NCI-H1092 treated with DMSO at 0.1 percent for 48 hours (cell line): ENCODE data around the gene IGF1R.

Experiments used
- DNase-seq: peaks from one replicate; lab custom pipeline; 2025; lab: John Stamatoyannopoulos, UW

IGF1R gene

DNA sequence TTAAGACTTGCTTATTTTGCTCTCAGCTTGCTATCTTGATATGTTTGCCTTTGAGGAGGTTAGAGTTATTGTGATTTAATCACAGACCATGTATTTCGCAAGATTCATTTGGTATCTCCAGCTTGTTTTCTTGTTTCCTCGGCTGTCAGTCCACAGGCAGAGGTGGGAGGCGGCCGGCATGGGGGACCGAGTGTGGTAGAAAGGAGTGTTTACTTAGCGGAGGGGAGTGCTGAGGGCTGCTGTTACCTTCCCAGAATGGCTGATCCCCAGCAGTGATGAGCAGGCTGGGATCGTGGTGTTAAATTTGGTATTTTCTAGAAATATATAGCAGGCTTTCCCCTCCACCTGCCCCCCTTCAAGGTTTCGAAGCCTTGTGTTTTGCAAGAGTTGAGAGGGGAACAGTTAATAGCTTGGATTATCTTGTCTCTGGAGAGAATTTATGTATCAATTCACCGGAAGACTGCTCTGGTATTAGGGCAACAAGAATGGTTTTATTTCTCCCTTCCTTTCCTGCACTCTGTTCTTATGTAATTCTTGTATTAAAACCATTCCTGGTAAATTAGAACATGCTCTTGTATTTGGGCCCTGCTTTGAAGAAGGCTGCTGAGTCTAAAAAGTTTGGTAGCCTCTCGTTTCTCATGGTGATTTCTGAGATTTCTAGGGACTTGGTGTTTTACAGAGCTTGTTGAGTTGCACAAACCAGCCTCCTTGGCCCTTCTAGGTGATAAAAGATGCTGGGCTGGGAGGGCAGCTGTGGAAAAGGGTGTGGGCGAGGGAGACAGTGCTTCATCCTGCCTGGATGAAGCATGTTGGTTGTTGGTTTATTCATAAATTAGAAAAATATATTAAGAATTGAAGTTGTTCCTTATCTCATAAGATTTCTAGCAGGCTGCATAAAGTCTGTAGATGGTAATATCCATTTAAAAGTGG is 151.4 kb downstream of the IGF1R start:
- DNase-seq: peak; percentile 25

DNA sequence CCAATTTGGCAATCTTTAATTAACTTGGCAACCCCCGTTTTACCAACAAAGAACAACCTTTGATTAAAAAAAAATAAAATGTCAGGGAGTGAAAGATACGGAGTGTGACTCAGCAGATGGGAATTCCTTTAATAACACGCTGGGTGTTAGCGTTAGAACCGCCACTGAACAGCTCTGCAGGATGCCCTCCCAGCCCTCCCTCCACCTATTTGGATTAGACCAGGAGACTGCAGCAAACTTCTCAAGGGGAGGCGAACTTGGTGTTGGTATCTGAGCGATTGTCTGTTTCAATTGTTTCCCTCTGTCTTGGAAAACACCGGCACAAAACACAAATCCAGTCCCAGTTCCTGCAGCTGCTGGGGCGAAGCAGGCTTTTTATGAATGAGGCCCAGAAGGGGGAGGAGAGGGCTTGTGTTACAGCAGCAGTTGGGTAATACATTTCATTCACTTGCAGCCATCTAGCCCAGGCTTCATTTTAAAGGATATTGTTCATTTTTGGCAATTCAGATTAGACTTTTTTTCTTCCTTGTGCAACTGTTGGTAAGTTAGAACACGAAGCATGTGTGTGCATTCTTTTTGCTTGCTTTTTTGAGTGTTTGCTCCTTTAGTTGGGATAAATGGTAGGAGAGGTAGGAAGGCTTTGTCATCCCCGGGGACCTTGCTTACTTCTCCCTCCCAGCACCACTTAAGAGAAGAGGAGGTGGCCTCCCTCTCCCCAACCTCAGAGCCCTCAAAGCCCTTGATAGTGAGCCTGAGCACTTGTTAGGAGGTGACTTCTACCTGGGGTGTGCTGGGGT is 152.3 kb downstream of the IGF1R start:
- DNase-seq: peak; percentile 56

DNA sequence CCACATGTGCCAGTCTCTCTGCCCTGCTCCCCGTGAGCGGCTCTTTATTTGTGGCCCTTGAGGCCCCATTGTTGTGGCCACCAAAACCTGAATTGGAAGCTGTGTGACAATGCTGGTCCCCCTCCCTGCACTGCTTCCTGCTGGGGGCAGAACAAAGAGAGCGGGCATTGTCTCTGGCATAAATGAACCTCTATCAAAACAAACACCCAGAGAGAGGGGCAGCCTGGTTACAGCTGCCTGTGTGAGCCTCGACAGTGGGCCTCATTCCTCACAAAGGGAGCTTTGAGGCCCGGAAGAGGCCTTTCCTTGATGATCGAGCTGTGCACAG is 152.9 kb downstream of the IGF1R start:
- peak; percentile 12 for DNase-seq

DNA sequence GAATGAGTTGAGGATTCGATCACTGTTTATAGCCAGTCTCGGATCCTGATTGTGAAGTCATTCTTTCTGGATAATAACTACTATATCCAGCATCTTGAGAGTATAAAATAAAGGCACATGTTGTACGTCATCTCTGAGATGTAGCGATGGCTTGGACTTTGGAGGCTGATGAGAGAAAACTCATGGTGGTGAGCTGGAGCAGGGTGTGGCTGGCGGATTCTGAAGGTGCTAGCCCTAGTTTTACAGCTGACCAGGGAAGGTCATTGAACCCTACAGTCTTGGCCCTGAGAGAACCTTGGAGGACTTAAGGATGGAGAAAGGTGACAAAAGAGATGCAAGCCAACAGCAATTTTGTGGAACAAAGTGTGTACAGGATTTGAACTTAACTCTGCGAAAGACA is 153.8 kb downstream of the IGF1R start:
- no peak for DNase-seq

DNA sequence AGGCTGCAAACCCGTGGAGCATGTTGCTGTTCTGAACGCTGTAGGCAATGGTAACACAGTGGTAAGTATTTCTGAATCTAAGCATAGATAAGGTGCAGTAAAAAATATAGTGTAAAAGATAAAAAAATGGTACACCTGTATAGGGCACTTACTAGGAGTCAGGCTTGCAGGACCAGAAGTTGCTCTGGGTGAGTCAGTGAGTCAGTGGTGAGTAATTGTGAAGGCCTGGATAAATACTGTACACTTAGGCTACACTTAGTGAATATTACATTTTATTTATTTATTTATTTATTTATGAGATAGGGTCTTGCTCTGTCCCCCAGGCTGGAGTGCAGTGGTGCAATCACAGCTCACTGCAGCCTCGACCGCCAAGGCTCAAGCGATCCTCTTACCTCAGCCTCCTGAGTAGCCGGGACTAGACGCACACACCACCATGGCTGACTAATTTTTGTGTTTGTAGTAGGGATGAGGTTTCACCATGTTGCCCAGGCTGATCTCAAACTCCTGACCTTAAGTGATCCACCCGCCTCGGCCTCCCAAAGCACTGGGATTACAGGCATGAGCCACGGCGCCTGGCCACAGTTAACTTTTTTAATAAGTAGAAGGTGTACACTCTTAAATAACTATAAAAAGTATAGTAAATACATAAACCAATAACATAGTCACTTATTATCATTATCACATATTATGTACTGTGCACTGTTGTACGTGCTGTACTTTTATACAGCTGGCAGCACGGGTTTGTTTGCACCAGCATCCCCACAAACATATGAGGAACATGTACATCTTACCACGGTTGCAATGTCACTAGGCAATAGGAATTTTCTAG is 155.1 kb downstream of the IGF1R start:
- no peak for DNase-seq

DNA sequence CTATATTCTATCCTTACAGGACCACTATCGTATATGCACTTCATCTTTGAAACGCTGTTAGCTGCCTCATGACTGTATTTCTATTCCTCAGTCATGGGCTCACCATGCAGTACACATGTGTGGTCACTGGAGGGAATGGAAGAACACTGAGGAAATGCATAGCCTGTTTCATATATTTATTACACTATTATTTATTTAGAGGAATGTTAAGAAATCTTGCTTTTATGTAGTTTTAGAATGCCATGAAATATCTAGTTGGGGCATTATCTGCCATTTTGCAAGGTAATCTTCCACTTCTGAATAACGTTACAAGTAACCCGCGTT is 155.7 kb downstream of the IGF1R start:
- DNase-seq: no peak

DNA sequence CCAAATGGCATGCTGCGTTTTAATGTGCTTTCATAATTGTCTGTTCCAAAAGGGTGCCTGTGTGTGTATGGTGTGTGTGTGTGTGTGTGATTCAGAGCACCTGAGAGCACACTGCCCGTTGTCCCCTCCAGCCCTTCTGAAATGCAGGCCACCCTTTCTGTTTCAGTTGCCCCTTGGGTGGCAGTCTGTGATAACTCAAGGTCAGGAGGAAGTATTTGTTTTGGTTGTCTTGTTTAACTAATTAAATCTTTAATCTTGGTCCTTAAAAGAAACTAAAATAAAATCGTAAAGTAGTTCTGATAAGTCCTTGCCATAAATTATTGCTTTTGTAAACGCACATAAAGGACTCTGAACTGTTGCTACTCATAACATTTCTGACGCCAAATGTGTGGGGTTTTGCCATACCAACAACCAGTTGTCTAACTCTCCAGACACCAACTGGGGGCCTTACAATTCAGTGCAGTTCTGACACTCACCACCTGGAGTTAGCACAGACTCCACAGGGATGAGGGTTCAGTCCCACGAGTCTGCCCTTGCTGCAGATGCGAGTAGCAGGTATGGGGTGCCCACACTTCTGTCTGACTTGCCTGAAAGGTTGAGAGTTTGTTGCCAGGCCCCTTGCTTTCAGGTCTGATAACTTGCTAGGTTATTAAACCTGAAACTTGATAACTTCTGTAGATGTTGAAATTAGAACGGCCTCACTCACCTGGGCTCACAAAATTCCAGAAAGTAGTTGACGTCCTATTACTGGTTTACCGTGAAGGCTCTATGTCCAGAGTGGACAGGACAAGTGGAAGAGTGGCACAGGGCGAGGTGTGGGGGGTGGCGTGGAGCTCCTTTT is 157.3 kb downstream of the IGF1R start:
- DNase-seq: no peak

DNA sequence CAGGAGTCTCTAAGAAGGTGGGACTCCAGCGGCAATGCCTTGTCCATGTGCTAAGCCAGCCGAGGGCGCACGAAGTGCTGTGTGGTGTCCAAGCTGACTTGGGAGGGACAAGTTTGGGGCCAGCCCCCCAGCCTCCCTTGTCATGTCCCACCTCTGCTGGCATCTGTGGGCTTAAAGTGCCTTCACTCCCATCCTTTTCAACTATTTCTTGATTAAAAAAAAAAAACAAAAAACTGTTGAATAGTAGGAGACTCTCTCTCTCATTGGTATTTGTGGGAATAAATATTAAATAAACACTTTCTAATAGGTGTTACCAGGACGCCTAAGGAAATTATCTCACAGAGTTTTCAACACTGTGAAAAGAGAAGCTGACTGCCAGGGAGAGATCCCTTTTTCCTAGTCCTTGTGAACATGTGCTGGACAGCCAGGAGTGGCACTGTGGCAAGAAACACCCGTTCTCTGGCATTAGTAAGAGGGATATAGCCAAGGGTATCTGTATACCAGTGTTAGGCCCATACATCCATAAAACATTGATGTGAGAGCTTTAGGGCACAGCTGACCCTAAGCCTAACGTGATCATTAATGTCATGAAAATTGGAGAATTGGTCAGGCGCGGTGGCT is 158.0 kb downstream of the IGF1R start:
- DNase-seq: no peak

DNA sequence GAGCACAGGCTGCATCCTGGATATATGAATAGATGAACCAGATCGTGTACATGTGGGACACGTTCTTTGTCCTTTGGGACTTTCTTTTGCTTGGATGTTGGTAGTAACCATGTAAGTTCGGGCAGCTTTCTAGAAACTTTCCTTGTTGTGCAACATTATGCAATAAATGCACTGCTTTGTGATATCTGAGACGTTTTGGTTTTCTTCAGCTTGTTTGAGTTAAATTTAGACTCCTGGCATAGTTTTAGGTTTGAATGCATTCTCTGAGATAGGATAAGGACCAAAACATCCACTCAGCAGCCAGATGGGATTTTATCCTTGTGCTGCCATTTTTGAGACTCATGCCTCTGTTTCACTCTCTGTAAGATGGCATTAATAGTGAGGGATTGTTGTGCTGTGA is 158.9 kb downstream of the IGF1R start:
- no peak for DNase-seq

DNA sequence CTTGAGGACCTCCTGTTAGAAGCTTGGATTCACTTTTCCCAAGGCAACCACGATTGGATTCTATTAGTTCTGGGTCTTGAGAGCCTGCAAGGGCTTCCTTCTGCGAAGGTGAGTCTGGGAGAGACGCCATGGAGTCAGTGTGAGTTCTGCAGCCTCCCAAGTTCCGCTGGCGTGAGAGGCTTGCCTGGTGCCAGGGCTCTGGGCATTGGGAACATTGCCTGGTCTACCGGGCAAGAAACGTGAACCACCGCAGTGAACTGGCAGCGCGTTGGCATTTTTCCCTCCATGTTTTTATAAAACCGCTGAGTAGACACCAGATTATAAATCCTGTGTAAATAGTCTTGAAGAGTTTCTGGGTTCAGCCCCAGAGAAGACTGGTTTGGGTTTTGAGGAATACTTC is 160.9 kb downstream of the IGF1R start:
- no peak for DNase-seq

DNA sequence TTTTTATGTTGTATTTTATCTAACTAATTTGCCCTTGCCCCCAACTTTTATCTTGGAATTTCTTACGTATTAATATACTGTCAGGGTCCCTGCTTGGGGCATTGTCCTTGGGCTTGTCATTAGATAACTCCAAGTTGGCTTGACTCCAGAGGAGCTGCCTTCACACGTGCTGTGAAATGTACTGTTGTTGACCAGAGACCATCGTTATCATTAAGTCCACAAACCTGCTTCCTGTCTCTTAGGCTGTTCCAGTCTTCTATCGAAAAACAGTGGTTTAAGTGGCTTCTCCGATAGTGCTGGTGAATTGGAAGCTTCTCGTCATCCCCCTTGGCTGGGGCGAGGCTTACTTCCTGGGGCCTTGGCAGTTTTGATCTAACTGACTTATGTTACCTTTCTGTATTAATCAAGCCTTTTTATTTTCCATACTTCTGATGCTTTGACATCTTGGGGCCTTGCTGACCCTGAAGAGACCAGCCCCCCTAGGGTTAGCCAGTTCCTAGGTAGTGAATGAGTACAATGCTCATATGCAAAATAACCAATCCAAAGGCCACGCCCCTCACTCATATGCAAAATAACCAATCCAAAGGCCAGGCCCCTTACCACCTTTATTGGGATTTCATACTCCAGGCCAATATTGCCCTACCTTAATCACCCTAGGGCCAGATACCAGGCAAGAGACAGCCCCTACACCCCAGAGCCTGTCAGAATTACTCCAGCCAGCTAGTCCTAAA is 164.5 kb downstream of the IGF1R start:
- DNase-seq: no peak

DNA sequence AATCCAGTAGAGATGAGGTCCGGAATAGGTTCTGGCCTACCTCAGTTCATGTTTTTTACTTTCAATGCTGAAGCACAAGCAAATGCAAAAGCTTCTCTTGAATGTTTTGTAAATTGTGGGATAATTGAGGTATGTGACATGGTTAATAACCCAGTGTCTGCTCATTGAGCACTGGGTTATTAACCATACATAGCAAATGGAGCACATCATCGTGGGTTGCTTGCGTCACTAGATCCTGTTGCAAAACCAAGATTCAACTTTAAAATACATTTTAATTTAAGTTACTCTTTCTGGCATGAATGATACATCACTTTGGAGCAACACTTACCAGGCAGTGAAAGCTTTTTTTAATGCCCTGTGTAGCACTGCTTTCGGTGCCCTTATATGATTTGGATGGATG is 165.6 kb downstream of the IGF1R start:
- no peak for DNase-seq

DNA sequence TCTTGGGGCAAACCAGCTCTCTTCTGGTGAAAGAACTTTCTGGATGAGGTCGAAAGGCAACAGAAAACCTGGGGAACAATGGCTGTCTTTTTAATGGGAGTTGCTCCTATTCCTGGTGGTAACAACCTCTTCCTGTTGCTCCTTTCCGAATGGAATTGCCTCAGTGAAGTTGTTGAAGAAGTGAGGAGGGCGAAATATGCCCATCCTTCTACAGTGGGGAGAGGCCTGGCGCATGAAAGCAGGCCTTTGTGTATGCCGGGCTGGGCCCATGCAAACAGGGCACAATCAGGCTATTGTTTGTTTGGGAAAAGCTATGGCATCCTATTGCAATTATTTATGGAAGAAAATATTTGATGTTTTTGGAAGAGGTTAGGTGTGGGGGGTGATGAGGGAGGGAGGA is 166.9 kb downstream of the IGF1R start:
- DNase-seq: no peak

DNA sequence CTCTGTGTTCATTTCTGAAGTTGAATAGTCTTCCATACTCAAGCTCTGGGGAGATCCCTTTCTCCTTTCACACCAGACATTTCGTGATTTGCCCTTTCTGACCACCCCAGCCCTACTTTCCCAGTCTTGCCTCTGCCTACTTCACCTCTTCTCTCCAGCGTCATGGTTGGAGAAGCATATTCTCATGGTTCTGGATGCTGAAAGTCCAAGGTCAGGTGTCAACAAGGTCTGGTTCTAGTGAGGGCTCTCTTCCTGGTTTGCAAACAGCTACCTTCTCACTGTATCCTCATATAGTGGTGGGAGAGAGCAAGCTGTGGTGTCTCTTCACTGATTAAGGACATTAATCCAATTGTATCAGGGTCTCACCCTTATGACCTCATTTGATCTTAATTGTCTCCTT is 169.4 kb downstream of the IGF1R start:
- DNase-seq: no peak

DNA sequence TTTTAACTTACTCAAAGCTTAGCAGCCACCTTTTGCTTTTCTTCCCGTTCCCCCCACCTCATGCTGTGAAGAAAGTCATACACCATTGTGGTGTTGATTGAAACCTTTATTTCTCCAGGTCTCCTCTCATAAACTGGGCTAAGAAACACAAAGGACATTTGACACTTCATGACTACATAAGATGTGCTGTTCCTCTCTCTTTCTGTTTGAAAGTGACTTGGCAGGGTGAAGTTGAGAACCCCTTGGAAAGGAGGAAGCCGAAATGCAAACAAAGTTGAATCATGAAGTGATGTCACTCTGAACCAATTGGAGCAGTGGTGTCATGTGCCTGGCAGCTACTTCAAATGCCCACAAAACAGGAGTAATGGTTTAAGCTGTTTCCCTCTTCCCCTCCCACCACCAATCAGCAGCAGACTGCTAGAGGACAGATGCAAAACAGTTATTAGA is 174.7 kb downstream of the IGF1R start:
- DNase-seq: no peak

DNA sequence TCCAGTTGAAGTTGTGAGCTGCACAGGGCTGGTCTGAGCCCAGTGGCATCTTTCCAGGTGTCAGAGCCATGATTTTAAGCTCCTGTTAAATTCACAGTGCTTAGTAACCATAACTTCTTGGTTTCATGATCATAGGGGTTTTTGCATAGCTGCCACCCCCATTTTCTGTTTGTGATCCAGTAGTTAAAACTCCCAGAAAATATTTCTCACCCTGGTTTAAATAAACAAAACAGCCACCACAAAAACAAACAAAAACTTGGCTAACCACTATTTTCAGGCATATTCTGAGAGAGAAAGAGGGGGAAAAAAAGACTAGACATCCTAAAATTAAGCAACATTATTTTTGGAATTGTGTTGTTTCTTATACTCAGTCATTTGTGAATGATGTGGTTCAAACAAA is 175.3 kb downstream of the IGF1R start:
- DNase-seq: no peak

DNA sequence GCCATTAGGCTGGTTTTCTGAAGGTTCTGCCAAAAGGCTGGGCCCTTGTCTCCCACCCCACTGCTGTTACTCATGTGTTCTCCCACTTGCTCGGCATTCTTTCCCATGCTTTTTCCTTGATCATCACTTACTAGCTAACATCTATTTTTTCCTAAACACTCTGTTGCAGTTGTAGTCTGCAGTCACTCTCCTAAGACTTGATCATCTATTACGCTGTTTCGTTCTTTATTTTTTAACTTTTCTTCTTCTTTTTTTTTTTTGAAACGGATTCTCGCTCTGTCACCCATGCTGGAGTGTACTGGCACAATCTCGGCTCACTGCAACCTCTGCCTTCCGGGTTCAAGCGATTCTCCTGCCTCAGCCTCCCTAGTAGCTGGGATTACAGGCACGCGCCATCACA is 176.3 kb downstream of the IGF1R start:
- no peak for DNase-seq

DNA sequence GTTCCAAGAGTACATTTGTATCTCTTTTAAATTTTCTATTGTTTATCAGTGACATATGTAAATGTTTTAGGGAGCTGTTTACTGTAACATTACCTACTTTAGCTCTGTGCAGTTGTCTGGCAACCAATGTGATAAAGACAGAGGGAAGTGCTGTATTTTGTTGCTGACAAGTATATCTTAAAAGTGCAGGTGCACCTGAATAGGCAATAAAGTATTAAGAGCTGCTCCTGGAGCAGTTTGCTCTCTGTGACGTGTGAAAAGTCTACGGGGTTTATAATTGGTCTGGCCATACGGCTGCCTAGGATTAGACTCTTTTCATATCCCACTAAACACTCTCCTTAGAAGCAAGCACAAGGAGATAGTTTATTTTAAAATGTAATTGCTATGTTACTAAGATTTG is 178.3 kb downstream of the IGF1R start:
- no peak for DNase-seq

DNA sequence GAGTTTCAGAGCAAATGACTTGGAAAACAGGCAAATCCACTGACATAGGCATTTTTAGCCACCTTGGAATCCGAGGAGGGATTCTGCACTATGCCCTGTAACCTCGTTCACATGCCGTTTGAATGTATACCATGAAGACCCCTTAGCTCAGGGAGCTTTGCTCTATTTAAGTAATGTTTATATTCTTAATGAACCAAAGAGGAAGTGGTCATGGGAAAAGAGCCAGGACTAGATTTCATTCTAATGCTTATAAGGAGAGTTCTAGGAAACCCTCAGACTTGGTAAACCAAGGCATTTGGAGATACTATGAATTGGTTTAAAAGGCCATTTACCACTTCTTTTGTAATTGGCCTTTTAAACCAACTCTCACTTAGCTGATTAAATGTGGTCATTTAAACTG is 178.9 kb downstream of the IGF1R start:
- DNase-seq: no peak

DNA sequence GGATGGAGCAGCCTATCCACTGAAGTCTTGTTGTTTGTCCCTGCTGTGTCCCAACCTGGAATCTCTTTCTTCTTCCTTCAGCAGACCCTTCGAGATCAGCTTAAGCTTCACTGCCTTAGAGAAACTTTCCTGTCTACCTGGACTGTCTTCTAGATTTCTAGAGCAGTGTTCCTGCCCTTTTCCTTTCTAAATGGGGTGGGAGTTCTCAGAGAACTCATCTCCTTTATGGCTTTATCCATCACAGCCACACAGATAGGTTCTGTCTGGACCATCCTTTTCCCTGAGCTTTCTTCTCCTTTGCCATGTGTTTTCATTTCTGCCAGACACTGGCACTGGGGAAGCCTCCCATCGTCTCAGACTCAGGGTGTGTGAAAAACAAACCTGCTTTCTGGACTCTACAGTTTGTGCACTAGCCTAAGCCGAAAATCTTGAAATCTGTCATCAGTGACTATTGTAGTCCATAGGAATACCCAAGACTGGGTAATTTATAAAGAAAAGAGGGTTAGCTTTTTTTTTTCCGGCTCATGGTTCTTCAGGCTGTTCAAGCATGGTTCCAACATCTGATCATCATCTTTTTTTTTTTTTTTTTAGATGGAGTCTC is 181.8 kb downstream of the IGF1R start:
- no peak for DNase-seq
